Small intestine (tissue), 7 donors: Measurements from ENCODE around the gene TOGARAM1. TPM values are rescaled to one million over a fixed set of nuclear protein-coding genes. Genes with fewer than 3 reads are reported as not detected.

Experiments
- DNase-seq, 2 donors: peaks; one replicate each; pipeline versions ENCODE4 v3.0.0 to v3.0.0-alpha.2; 2013
- FAIRE-seq: peaks from 2 replicates; lab custom pipeline; 2012; peaks lifted over from hg19 to GRCh38; lab: Jason Lieb, UNC
- H3K27ac ChIP-seq, 3 donors: one replicate each; pipeline ENCODE4 v1.5.1; 2013; ENCODE audit warnings: low read length in 2 of 3, mild to moderate bottlenecking in 2 of 3, control low read depth in 1 of 3, inconsistent platforms in 1 of 3, low read depth in 1 of 3, moderate library complexity in 1 of 3
- H3K27me3 ChIP-seq, 3 donors: one replicate each; pipeline ENCODE4 v1.6.1; 2013; ENCODE audit warnings: low read length in 3 of 3, inconsistent platforms in 1 of 3; ENCODE audit not compliant: control insufficient read depth in 3 of 3, insufficient read depth in 3 of 3
- H3K36me3 ChIP-seq, 3 donors: one replicate each; pipeline ENCODE4 v1.6.1; 2013; ENCODE audit warnings: low read length in 3 of 3, inconsistent platforms in 1 of 3, low read depth in 1 of 3, mild to moderate bottlenecking in 1 of 3, moderate library complexity in 1 of 3; ENCODE audit not compliant: control insufficient read depth in 3 of 3, insufficient read depth in 2 of 3
- H3K4me1 ChIP-seq, 3 donors: one replicate each; pipeline ENCODE4 v1.6.1; 2013; ENCODE audit warnings: low read length in 2 of 3, inconsistent platforms in 1 of 3, low read depth in 1 of 3, mild to moderate bottlenecking in 1 of 3, moderate library complexity in 1 of 3; ENCODE audit not compliant: control insufficient read depth in 3 of 3, insufficient read depth in 2 of 3
- H3K4me3 ChIP-seq, 3 donors: one replicate each; pipeline ENCODE4 v1.5.1; 2013; ENCODE audit warnings: low read length in 3 of 3, control low read depth in 1 of 3, inconsistent platforms in 1 of 3, low read depth in 1 of 3, mild to moderate bottlenecking in 1 of 3, moderate library complexity in 1 of 3
- H3K9me3 ChIP-seq, 2 donors: one replicate each; pipeline ENCODE4 v1.6.1; 2013; ENCODE audit warnings: low read depth in 1 of 2, low read length in 1 of 2; ENCODE audit not compliant: control insufficient read depth in 2 of 2, insufficient read depth in 1 of 2
- WGBS, 3 donors: extraction: QIAGEN DNeasy Blood & Tissue Kit; methylation state at CpG; one replicate each; pipeline ENCODE4 v1.1.7; 2013; 5-methylcytosine and 5-hydroxymethylcytosine counted together
- polyA plus RNA-seq, 4 donors: library from polyadenylated mRNA; stranded (reverse) in 3 of 4; unstranded in 1 of 4; fragments of 200-250 nt in 3 of 4; fragments of 120-200 nt in 1 of 4; gene quantifications; one replicate each; pipeline versions ENCODE4 v1.2.1 to v1.2.3, GENCODE V29; 2013
- donor health status: healthy with polysubstance abuse.
- donor health status: control.
- donor health status: control.
- donor health status: Bipolar disorder and iron deficiency.
- donor health status: healthy.

Gene TOGARAM1
- polyA plus RNA-seq, 4 donors, result 2.4 to 22.1 (median 7.9) TPM

DNA sequence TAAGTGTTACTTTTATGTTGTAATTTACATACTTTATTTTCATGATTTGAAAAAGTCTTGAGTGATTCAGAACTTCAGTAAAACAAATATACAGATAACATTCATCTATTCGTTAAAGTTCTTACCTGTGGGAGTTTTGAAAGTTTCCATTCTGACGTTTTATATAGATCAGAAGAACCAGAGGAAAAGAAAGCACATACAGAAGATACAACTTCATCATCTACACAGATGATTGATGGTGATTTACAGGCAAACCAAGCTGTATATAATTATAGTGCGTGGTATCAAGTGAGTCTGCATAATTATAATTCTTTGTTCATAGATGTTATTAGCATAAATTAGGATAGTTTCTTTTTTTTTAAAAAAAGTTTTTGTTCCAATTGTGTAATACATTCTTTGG, 152.3 kb downstream of the TOGARAM1 start:
- no peak overlapping the region for H3K27ac ChIP-seq
- H3K4me1 ChIP-seq, result peaks cover 0 to 5% (median 0%) of the 10 kb centered on the region in 3 donors
- WGBS, 3 donors, result 65 to 72% (median 70%) methylated on average over 3 of the region's 3 CpGs
- no peaks in the 10 kb centered on the region for H3K27me3 ChIP-seq
- FAIRE-seq (peak; percentile 49), DNase-seq (no peak)
- H3K36me3 ChIP-seq, result peaks cover 2 to 24% (median 15%) of the 10 kb centered on the region in 3 donors
- H3K4me3 ChIP-seq, result no peak overlapping the region
- H3K9me3 ChIP-seq, result no peaks in the 10 kb centered on the region

GRCh38 chr14:45118594-45118993, 156.6 kb downstream of the TOGARAM1 start:
- 90 to 93% (median 91%) methylated on average over 6 of the region's 6 CpGs for WGBS, 3 donors
- FAIRE-seq, result no peak

GRCh38 chr14:45120096-45120495, 158.1 kb downstream of the TOGARAM1 start:
- DNase-seq, result no peak
- FAIRE-seq, result no peak
- 79 to 86% (median 84%) methylated on average over 1 of the region's 1 CpG for WGBS, 3 donors

More at GRCh38 chr14:45118594-45118993, 156.6 kb downstream of the TOGARAM1 start:
- Histone ChIP-seq H3K4me3 (no peak overlapping the region), H3K27me3 (no peaks in the 10 kb centered on the region), H3K36me3 (peaks cover 6 to 30% (median 8%) of the 10 kb centered on the region in 3 donors), H3K27ac (no peak overlapping the region), H3K9me3 (no peaks in the 10 kb centered on the region), H3K4me1 (no peaks in the 10 kb centered on the region)
- no peak for DNase-seq

DNA sequence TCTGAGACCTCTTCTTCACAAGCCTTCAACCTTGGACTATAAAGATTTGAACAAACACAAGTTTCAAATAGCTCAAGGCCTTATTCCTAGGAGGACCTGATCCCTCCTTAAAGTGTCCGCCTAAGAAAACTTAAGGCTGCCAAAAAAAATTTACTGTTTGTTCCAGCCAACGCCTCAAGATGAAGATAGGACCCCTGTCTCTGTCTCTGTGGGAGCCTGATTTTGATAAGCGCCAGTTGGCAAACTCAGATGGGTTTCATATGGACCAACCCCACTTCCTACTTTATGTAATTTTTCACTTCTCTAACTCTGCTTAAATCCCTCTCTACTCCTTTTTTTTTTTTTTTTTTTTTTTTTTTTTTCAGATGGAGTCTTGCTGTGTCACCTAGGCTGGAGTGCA, 161.3 kb downstream of the TOGARAM1 start:
- Histone ChIP-seq H3K9me3 (no peaks in the 10 kb centered on the region), H3K4me3 (no peak overlapping the region), H3K27ac (no peak overlapping the region), H3K36me3 (peaks cover 9 to 41% (median 11%) of the 10 kb centered on the region in 3 donors), H3K4me1 (no peaks in the 10 kb centered on the region), H3K27me3 (no peaks in the 10 kb centered on the region)
- FAIRE-seq (no peak), DNase-seq (no peak)
- WGBS, 3 donors, result 96 to 98% (median 97%) methylated on average over 3 of the region's 3 CpGs

More at GRCh38 chr14:45120096-45120495, 158.1 kb downstream of the TOGARAM1 start:
- no peak overlapping the region for H3K27ac ChIP-seq
- H3K4me1 ChIP-seq, result no peaks in the 10 kb centered on the region
- peaks cover 6 to 37% (median 11%) of the 10 kb centered on the region in 3 donors for H3K36me3 ChIP-seq
- no peak overlapping the region for H3K4me3 ChIP-seq
- H3K27me3 ChIP-seq, result no peaks in the 10 kb centered on the region
- H3K9me3 ChIP-seq, result no peaks in the 10 kb centered on the region

Other genes starting within 250 kb of the TOGARAM1 start
- 10 to 100 TPM in 1 of 4 donors, 1 to 10 TPM in 3; 2.7 to 15.3 (median 3.0) TPM for gene KLHL28, start 243 bp upstream of the TOGARAM1 start, polyA plus RNA-seq
- 10 to 100 TPM; 12.1 to 59.9 (median 32.0) TPM for gene PRPF39, start 121.9 kb downstream of the TOGARAM1 start, polyA plus RNA-seq
- 100 to 1,000 TPM in 2 of 4 donors, 10 to 100 TPM in 2; 79.6 to 134 (median 101) TPM for gene FKBP3, start 172.3 kb downstream of the TOGARAM1 start, polyA plus RNA-seq
- 1 to 10 TPM in 3 of 4 donors, under 1 TPM in 1; 0.81 to 4.4 (median 2.1) TPM for gene FANCM, start 173.7 kb downstream of the TOGARAM1 start, polyA plus RNA-seq